ENCODE measurements around the gene FXR2. TPM values are rescaled to one million over a fixed set of nuclear protein-coding genes. Genes with fewer than 3 reads are reported as not detected.

Gene FXR2
- total RNA-seq, 1 donor from 2014 or later = 108 TPM

- H3K27ac Mint-ChIP-seq (ENCODE audit: unreplicated experiment) = peak within 1 kb of the TSS; percentile 89
- no peaks in the 10 kb centered on the region for H3K36me3 Mint-ChIP-seq (ENCODE audit: unreplicated experiment)
- peak within 1 kb of the TSS; percentile 98 for H3K4me3 Mint-ChIP-seq (ENCODE audit: unreplicated experiment)
- peak; percentile 93 for DNase-seq
- peaks cover 16% of the 10 kb centered on the region for H3K9me3 Mint-ChIP-seq (ENCODE audit: unreplicated experiment)
- peaks cover 12% of the 10 kb centered on the region for H3K4me1 Mint-ChIP-seq (ENCODE audit: low read depth, unreplicated experiment)
- no peak for TF ChIP-seq CTCF (IDR thresholded peaks at IDR 0.05; ENCODE audit: partially characterized antibody, unreplicated experiment)
- H3K27me3 Mint-ChIP-seq (ENCODE audit: unreplicated experiment) = peaks cover 9% of the 10 kb centered on the region
Measured at GRCh38 chr17:7561589-7562207, 53.0 kb downstream of the FXR2 start, which contains the start of gene SENP3. Gene SENP3 (plus strand): TSS chr17:7561919. CDS start chr17:7563077, 1,158 bp downstream.

- H3K27ac Mint-ChIP-seq (ENCODE audit: unreplicated experiment) = peak overlapping the region; percentile 89
- DNase-seq = peak; percentile 92
- H3K4me1 Mint-ChIP-seq (ENCODE audit: low read depth, unreplicated experiment) = peaks cover 12% of the 10 kb centered on the region
- peaks cover 16% of the 10 kb centered on the region for H3K9me3 Mint-ChIP-seq (ENCODE audit: unreplicated experiment)
- H3K36me3 Mint-ChIP-seq (ENCODE audit: unreplicated experiment) = no peaks in the 10 kb centered on the region
- peak; percentile 27 for TF ChIP-seq CTCF (IDR thresholded peaks at IDR 0.05; ENCODE audit: partially characterized antibody, unreplicated experiment)
- H3K4me3 Mint-ChIP-seq (ENCODE audit: unreplicated experiment) = peak overlapping the region; percentile 96
- peaks cover 9% of the 10 kb centered on the region for H3K27me3 Mint-ChIP-seq (ENCODE audit: unreplicated experiment)
Measured at GRCh38 chr17:7561028-7561575, 53.6 kb downstream of the FXR2 start.

- peaks cover 16% of the 10 kb centered on the region for H3K9me3 Mint-ChIP-seq (ENCODE audit: unreplicated experiment)
- peaks cover 12% of the 10 kb centered on the region for H3K4me1 Mint-ChIP-seq (ENCODE audit: low read depth, unreplicated experiment)
- TF ChIP-seq CTCF (IDR thresholded peaks at IDR 0.05; ENCODE audit: partially characterized antibody, unreplicated experiment) = peak; percentile 71
- H3K27ac Mint-ChIP-seq (ENCODE audit: unreplicated experiment) = peak overlapping the region; percentile 89
- peaks cover 9% of the 10 kb centered on the region for H3K27me3 Mint-ChIP-seq (ENCODE audit: unreplicated experiment)
- H3K4me3 Mint-ChIP-seq (ENCODE audit: unreplicated experiment) = peak overlapping the region; percentile 96
- peak; percentile 86 for DNase-seq
- H3K36me3 Mint-ChIP-seq (ENCODE audit: unreplicated experiment) = no peaks in the 10 kb centered on the region
Measured at GRCh38 chr17:7560172-7561027, 54.3 kb downstream of the FXR2 start.

GRCh38 chr17:7559320-7560171 is 55.2 kb downstream of the FXR2 start:
- DNase-seq = no peak
- Mint-ChIP-seq H3K4me1 (ENCODE audit: low read depth, unreplicated experiment) (peaks cover 16% of the 10 kb centered on the region), H3K36me3 (ENCODE audit: unreplicated experiment) (no peaks in the 10 kb centered on the region), H3K4me3 (ENCODE audit: unreplicated experiment) (peak overlapping the region; percentile 96), H3K27ac (ENCODE audit: unreplicated experiment) (no peak overlapping the region), H3K27me3 (ENCODE audit: unreplicated experiment) (peaks cover 9% of the 10 kb centered on the region), H3K9me3 (ENCODE audit: unreplicated experiment) (peaks cover 17% of the 10 kb centered on the region)
- no peak for TF ChIP-seq CTCF (IDR thresholded peaks at IDR 0.05; ENCODE audit: partially characterized antibody, unreplicated experiment)
